Mucosa of descending colon (tissue), 3 donors: Measurements from ENCODE around the gene ARHGEF28. TPM values are rescaled to one million over a fixed set of nuclear protein-coding genes. Genes with fewer than 3 reads are reported as not detected.

Experiments
- ATAC-seq: fragments of 200-7000 bp; cut with Tn5 transposase; one replicate; pipeline ENCODE4 v1.9.1; 2020; ENCODE audit warnings: mild to moderate bottlenecking, moderate library complexity
- DNase-seq, 3 donors: peaks; one replicate each; pipeline ENCODE4 v3.0.0-alpha.2; 2020
- H3K36me3 ChIP-seq: fragments of 200-600 bp; one replicate; pipeline ENCODE4 v1.8.0; 2021; ENCODE audit warnings: low read depth, mild to moderate bottlenecking
- H3K4me1 ChIP-seq: fragments of 200-600 bp; one replicate; pipeline ENCODE4 v1.8.0; 2021; ENCODE audit warnings: low read depth, mild to moderate bottlenecking
- H3K4me3 ChIP-seq: fragments of 200-600 bp; one replicate; pipeline ENCODE4 v1.8.0; 2021; ENCODE audit warnings: mild to moderate bottlenecking
- H3K9me3 ChIP-seq: fragments of 200-600 bp; one replicate; pipeline ENCODE4 v1.8.0; 2021; ENCODE audit warnings: mild to moderate bottlenecking
- CTCF ChIP-seq: fragments of 200-600 bp; IDR thresholded peaks from one replicate; pipeline ENCODE4 v1.8.0; 2022; ENCODE audit warnings: antibody characterized with exemption, mild to moderate bottlenecking
- intact Hi-C, 2 donors: fragments of 100-400 bp; cut with DNase I in 1 of 2; cut with micrococcal nuclease in 1 of 2; formaldehyde crosslinking; loops; one replicate each; pipeline versions ENCODE4 v1.11.0 to v1.11.1; 2022; cut with DNase I, micrococcal nuclease
- total RNA-seq, 3 donors: library from RNA; stranded (reverse); fragmentation: NEBNext Ultra II Directional in 2 of 3; extraction: Animal tissue kit (Norgen Biotek cat#: 25700) in 2 of 3; gene quantifications; one replicate each; pipeline versions ENCODE4 v1.2.1 to v1.2.4, GENCODE V29; 2021 to 2023
- donor health status: DM: no; HTN: no; CAD: no; lungs with moderate emphysema.
- donor health status: DM: no; HTN: no; CAD: no.
- donor health status: DM: no; HTN: yes; CAD: no.

Gene ARHGEF28
- total RNA-seq, 3 donors from 2014 or later: 5.4 to 21.7 (median 11.6) TPM

- Histone ChIP-seq H3K4me1 (no peaks in the 10 kb centered on the region), H3K36me3 (no peaks in the 10 kb centered on the region), H3K4me3 (no peak overlapping the region), H3K9me3 (no peaks in the 10 kb centered on the region)
- ATAC-seq: no peak
- no peak for DNase-seq
- intact Hi-C loops: no loop called here
- TF ChIP-seq CTCF: no peak
Measured at GRCh38 chr5:73922224-73922623, 296.2 kb downstream of the ARHGEF28 start.

GRCh38 chr5:73922875-73923557 is 297.0 kb downstream of the ARHGEF28 start:
- ATAC-seq: no peak
- DNase-seq: no peak
- Histone ChIP-seq H3K4me3 (no peak overlapping the region), H3K9me3 (no peaks in the 10 kb centered on the region), H3K4me1 (no peaks in the 10 kb centered on the region), H3K36me3 (no peaks in the 10 kb centered on the region)
- intact Hi-C loops: no loop called here
- no peak for TF ChIP-seq CTCF

GRCh38 chr5:73928476-73929070 is 302.6 kb downstream of the ARHGEF28 start:
- no peak for DNase-seq
- Histone ChIP-seq H3K4me3 (no peak overlapping the region), H3K9me3 (no peaks in the 10 kb centered on the region), H3K36me3 (no peaks in the 10 kb centered on the region), H3K4me1 (no peaks in the 10 kb centered on the region)
- intact Hi-C loops: no loop called here
- TF ChIP-seq CTCF: no peak
- ATAC-seq: no peak

- no peak for TF ChIP-seq CTCF
- DNase-seq (no peak), ATAC-seq (no peak)
- Histone ChIP-seq H3K9me3 (no peaks in the 10 kb centered on the region), H3K4me1 (no peaks in the 10 kb centered on the region), H3K4me3 (no peak overlapping the region), H3K36me3 (no peaks in the 10 kb centered on the region)
- intact Hi-C loops: no loop called here
Measured at GRCh38 chr5:73935719-73936118, 309.7 kb downstream of the ARHGEF28 start.

GRCh38 chr5:73938280-73938937 is 312.4 kb downstream of the ARHGEF28 start:
- no peak for TF ChIP-seq CTCF
- H3K36me3 ChIP-seq: no peaks in the 10 kb centered on the region
- ATAC-seq: no peak

More at GRCh38 chr5:73938280-73938937, 312.4 kb downstream of the ARHGEF28 start:
- Histone ChIP-seq H3K9me3 (peaks cover 4% of the 10 kb centered on the region), H3K4me3 (no peak overlapping the region), H3K4me1 (no peaks in the 10 kb centered on the region)
- intact Hi-C loops: no loop called here
- DNase-seq: no peak
